HG03108 (cell line): ENCODE measurements around the gene ARMC9.

Source experiments
- ATAC-seq: cut with Tn5 transposase; IDR thresholded peaks from one replicate; pipeline ENCODE4 v1.9.1; 2021; ENCODE audit warnings: moderate library complexity; ENCODE audit not compliant: unreplicated experiment

The ARMC9 gene

DNA sequence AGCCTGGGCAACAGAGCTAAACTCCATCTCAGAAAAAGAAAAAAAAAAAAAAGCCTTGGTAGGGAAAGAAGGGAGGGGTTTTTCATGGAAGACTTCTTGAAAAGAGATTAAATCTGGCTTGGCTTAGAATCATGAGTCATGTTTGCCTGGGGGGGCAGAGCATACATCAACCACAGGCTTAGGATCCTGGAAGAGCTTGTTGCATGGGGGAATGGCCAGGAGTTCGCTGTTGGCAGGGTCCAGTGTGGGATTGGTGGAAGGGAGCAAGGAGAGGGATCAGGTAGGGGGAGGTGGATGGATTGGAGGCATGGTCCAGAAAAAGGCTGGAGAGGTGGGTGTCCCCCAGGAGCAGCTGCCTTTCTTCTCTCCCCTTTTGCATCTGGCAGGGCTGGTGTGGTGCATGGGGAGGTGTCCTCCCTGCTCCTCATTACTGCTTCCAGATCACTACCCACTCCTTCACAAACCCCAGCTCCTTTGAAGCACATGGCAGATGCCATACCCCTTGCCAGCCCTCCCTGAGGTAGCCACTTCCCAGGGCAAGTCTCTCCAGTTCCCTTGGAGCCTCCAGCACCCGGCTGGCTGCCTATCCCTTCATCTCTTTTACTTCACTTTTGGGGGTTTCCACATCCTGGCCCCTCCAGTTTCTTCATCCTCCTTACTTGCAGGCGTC, 2.5 kb downstream of the ARMC9 start:
- ATAC-seq, result no peak

DNA sequence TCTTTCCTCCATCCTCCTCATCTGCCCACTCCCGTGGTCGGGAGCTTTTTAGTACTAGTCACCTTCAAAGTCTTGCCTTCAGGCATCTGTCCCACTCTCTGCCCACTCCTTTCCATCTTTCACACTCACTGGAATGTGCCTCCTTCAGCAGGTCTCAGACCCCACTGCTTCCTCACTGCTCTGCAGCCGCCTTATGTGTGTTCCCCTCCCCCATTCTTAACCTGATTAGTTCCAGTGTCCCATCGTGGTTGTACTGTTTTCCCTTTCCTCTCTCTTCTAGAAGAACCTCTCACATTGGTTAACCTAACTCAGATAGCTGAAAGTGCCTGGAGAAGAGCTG, 3.0 kb downstream of the ARMC9 start:
- no peak for ATAC-seq

DNA sequence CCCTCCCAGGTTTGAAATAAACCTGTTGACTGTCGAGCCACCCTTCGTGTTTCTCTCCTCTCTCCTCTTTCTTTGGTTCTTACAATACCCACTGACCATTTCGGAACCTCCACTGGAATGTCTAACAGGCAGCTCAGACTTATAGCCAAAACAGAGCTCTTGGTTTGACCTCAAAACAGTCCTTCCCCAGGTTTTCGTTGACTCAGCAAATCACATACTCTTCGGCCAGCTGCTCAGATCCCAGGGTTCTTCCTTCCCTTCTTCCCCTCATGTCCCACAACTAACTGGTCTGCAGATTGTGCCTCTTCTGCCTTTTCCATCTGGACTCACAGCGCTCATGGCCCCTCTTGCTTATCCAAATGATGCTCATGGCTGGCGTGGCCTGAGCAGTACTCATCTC, 4.7 kb downstream of the ARMC9 start:
- ATAC-seq, result no peak

DNA sequence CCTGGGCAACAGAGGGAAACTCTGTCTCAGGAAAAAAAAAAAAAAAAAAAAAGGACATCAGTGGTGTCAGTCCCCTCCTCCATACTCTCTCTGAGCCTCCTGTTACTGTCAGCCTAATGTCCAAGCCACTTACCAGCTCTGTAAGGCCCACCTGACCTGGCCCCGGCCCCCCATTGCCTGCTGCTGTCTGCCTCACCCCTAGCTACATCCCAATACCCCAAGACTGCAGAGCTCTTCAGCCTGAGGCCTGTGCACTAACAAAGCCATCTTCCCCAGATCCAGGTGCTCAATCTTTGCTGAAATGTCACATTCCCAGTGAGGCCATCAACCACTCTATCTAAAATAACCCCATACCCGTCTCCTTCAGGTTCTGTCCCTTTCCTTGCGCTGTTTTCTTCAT, 5.7 kb downstream of the ARMC9 start:
- no peak for ATAC-seq

DNA sequence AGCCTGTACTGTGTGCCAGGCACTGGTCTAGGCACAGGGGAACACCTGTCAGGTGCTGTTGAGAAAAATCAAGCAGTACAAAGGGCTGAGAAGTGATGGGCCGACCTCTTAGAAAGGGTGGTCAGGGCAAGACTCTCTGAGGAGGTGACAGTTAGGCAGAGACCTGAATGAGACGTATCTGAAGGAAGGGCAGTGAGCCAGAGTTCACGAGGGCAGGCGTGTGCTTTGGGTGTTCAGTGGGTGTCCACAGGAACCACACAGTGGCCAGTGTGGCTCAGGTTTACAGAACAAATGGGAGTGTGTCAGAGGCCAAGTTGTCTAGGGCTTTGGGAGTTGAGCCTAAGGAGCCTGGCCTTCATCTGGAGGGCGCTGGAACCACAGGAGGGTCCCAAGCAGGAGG, 6.2 kb downstream of the ARMC9 start:
- ATAC-seq, result no peak

DNA sequence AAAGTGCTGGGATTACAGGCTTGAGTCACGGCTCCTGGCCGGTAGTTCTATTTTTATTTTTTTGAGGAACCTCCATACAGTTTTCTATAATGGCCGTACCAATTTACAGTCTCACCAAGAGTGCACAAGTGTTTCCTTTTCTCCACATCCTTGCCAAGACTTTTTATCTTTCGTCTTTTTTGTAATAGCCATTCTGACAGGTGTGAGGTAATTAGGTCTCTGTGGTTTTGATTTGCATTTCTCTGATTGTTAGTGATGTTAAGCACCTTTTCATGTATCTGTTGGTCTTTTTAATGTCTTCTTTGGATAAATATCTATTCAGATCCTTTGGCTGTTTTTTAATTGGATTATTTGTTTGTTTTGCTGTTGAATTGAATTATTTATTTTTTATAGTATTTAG, 9.3 kb downstream of the ARMC9 start:
- no peak for ATAC-seq

DNA sequence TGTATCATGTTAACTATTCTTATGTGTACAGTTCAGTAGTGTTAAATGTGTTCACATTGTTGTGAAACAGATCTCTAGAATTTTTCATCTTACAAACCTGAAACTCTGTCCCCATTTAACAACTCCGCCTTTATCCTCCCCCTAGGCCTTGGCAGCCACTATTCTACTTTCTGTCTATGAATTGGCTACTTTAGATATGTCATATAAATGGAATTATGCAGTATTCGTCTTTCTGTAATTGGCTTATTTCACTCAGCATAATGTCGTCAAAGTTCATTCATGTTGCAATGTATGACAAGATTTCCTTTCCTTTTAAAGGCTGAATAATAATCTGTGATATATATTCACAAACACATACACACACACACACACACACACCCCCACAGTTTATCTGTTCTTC, 12.4 kb downstream of the ARMC9 start:
- ATAC-seq, result no peak

DNA sequence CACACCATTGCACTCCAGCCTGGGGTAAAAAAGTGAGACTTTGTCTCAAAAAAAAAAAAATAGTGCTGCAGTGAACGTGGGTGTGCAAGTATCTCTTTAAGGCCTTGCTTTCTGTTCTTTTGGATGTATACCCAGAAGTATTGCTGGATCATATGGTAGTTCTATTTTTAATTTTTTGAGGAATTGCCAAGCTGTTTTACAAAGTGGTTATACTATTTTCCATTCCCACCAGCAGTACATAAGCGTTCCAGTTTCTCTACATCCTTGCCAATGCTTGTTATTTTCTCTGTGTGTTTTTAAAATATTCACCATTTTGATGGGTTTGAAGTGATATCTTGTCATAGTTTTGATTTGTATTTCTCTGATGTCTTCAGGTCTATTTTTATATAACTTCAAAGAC, 13.1 kb downstream of the ARMC9 start:
- no peak for ATAC-seq

DNA sequence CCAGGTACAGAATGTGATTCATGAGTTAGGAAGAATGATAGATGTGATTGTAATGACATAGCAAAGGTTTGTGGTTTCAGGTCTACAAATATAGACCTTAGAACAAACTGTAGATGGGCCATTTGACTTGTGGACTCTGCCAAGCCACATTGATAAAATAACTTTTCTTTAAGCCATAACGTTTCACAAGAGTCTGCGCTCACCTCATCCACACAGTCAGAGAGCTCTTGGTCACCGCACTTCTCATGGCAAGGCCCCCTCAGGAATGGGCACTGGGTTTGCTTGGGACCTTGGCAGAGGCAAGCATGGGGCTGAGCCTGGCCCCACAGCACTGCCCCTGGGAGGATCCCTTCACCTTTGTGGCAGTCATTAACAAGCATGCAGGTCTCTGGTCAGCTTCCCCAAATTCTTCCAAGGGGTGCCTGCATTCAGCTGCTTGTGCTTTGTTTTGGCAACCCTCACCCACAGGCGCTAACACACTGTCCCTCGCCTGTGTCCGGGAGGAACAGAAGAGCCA, 14.0 kb downstream of the ARMC9 start:
- no peak for ATAC-seq

DNA sequence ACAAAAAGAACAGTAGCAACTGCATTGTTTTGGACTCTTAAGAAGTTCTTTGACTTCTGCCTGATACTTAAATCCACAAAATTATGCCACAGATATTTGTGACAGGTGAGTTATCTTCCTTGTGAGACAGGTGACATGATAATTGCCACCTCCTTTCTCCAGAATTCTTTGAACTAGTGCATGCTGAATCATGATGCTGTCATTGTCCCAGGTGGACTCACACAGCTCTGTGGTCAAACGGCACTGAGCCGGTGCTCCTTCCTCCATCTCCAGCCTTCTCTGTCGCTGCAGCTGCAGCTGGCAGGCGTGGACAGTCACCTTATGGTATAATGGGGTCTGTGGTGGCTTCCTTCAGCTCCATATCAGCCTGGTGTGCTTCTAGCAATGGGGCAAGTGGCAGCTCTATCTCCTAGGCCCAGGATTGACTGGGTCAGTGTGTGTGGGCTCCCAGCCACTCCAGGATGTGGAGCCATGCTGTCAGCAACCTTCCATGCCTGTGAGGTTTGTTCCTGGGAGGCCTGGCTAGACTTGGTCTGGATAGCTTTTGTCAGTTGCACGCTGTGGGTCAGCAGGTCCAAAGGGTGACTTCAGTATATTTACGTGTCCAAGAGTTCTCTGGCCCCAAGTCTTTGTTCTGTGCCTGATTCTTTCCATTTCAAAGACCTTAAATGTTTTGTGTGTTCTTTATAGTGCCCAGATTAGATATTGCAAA, 15.7 kb downstream of the ARMC9 start:
- ATAC-seq, result no peak

DNA sequence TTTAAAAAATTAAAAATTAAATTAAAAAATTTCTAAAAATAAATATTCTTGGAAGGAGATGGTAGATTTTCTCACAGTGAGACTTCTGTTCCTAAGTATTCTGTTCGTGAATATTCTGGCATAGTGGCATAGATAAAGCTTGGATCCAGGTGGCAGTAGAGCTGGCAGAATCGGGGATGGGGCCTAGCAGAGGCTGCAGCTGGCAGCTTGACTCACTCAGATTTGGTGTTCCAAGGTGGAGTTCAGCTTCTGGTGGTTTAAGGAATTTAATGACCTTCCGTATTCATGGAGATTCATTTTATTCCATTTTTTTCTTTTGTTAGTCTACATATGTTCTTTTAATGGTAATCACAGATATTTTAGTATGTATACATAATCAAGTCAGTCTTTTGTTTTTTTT, 19.9 kb downstream of the ARMC9 start:
- no peak for ATAC-seq

DNA sequence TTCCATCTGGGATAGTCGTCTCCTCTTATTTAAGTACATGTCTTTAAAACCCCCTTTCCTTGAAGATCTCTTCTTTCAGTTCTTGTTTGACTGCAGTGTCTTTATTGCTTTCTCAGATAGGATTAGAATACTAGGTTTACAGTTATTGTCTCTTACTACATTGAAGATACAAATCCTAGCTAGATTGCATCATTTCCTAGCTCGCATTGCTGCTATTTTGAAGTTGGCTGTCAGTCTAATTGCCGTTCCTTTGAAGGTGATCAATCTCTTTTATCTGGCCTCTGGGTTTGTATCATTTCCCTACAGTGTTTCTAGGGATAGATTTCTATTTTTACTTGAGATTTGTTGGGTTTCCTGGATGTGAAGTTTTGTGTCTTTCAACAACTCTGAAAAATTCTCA, 20.9 kb downstream of the ARMC9 start:
- ATAC-seq, result no peak

DNA sequence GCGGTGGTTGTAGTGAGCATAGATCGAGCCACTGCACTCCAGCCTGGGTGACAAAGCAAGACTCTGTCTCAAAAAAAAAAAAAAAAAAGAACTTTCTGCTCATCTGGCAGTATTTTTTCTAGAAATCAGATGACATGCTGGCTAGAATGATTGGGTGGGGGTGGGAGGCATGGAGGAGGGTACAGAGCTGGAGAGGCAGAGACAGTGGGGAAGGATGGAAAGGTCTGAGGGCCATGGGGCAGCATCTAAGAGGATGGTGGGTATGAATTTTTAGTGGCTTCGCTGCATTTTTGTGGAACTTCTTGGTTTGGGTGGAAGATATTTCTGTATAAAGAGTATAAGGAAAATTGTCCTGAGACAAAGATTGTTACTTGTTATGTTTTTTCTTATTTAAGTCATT, 23.3 kb downstream of the ARMC9 start:
- no peak for ATAC-seq

DNA sequence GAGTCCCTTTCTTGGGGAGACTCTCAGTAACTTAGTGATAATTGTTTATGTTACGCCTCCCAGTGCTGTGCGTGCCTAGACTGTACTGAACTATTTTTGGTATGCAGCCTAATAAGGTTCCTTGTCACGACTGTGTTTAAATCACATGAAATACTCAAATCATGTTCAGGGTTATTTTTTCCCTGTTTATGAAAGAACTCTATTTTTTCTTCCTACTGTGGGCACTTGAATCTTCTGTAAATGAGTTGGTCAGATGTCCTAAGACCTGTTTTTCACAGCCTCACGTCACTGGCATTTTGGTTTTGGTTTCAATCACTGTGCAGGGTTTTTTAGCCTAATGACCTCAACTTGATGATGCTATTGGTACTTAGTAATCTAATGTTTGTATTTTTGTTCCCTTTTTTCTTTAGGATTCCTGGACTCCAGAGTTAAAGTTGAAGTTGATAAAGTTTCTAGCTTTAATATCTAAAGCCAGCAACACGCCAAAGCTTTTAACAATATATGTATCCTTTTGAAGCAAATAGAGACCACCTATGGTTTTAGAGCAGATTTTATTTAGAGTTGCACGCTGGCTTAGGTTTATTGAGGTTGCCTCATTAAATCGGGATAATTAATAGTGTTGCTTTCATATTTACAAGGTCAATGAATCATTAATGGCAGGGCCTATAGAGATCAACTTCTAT, 24.0 kb downstream of the ARMC9 start:
- ATAC-seq, result peak; percentile 70

DNA sequence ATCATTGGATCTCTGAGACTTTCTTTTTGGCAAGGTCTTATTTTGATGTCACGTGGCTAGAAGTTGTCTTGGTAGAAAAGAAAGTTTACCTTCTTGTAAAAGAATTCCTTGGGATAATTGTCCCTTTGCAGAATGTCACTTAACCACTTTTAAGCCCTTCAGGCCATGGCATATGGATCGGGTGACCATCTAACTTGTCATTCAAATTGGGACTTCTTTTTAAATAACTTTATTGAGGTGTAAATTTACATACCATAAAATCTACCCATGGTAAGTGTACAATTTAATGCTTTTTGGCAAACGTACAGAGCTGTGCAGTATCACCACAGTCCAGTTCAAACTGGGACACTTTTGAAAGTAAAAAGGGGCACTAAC, 24.6 kb downstream of the ARMC9 start:
- no peak for ATAC-seq

DNA sequence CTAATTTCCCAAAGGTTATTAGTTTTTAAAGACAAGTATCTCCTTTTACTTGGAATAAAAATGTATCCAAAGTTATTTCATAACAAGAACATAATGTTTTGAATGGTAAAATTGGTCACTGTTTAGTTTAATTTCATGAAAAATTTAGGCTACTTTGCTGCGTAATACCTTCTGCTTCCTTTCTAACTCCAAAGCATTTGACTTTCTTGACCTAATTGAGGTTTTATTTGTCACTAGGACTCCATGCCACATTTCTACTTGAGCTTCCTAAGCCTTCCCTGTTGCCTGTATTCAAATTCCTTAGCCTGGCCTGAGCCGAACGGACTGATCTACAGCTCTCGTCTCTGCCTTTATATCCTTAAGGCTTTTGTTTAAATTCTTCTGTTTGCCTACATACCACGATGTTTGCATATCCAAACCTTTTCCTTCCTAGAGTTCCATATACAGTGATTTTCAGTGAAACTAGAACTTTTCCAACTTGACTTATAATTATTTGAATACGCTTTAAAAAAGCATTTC, 25.1 kb downstream of the ARMC9 start:
- no peak for ATAC-seq

DNA sequence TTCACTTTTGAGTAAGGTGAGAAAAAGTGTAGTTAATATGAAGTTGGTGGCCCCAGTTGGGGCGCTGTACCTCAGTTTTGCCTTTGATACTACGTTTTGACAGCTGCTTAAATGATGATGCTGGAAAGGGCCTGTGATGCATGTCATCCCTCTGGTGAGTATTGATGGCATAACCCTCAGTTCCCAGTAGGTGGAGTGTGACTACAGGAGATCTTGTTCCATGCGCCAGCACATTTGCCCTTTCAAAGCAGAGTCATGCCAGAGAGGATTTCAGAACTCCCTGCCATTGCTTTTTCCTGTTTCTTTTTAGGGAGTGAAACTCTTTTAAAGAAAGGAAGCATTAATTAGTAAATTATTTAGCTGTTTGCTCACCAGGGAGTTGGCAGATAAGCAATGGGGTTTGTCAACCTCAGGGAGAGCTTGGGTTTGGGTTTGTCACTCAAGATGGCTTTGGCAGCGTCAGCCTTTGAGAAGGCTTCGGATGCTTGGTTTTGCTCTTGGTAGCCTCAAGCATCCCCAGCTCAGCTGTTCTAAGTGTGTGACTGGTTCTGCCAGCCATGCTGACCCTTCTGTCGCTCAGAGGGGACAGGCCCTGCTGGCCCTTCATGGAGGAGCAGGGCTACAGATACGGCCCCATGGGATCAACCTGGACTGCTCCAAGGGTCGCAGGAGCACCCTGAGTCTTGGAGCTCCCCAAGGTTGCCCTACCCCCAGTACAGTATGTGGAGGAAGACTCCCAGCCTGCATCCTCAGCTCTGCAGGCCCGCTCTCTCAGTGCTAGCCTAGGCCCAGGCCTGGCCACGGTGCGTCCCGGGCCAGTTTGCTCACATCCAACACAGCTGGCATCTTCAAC, 29.1 kb downstream of the ARMC9 start:
- peak; percentile 48 for ATAC-seq

DNA sequence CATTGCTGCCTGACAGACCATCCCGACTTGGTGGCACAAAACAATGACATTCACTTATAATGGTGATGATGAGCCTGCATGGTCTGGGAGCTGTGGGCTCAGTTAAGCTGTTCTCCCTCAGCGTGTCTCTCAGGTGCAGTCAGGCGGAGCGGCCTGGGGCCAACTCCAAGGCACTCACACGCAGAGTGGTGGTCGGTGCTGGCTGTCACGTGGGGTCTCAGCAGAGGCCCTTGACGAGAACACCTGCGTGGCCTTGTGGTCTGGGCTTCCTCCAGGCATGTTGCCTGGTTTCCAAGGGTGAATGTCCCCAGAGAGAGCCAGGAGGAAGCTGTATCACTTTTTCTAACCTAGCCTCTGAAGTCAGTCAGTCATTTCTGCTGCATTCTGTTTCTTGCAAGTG, 29.8 kb downstream of the ARMC9 start:
- peak; percentile 77 for ATAC-seq

DNA sequence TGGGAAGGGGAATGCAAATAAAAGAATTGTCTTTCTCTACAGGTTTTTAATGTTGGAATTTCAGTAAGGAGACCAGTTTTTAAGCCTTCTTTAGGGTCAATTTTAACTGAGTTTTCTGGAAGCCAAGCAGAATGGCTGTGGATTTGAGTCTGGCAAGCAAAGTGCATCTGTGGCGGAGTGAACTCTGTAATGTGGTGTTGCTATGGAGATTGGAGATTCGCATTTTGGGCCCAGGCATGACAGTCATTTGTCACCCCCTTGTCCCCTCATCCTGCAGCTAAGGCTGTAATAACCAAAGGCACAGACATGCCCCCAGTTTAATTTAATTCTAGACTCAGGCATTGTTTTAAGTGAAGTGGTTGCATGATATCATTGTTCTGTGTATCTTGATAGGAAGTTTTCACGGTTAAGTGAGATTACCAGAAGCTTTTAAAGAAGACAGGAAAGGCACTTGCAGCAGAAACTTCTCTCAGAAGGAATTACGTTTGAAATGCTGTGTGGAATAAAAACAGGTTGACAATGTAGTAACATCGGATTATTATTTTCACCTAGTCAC, 30.6 kb downstream of the ARMC9 start:
- ATAC-seq, result no peak

DNA sequence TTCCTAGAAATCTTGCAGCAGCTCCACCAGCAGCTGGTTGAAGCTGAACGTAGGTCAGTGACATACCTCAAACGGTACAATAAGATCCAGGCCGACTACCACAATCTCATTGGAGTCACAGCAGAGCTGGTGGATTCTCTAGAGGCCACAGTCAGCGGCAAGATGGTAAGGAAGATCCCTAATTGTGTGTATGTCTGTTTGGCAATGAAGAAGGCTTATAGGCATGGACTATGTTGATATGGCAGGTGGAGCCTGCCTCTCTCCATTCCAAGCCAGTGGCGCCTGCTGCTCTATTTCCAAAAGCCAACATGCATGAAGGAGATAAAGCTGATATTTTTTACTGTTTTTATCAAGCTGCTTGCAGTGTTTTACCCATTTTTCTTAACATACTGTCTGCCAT, 36.8 kb downstream of the ARMC9 start:
- no peak for ATAC-seq

DNA sequence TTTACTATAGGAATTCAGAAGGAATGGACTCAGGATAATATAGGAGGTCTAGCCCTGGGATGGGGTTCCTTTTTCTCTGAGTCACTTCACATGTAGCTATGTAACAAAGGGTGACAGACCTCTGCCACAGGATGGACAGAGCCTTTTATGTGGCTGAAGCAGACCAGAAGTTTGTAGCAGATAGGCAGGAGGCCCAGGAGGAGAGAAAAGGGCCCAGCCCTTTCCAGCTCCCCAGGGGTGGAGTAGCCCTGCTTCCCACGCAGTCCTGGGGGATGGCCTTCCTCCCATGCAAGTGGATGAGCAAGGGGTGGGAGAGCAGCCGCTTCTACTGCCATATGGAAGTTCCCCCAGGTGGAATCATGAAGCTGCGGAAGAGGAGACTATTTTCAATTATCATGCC, 40.3 kb downstream of the ARMC9 start:
- ATAC-seq, result no peak
